KMS-11 (cell line): ENCODE results near the gene TRAPPC3L.

ENCODE experiments used
- H2AFZ ChIP-seq: fragments of 200-600 bp; sonication (generic); 2 replicates; pipeline ENCODE4 v1.6.1; 2016; ENCODE audit warnings: antibody characterized with exemption, mixed run types, low read depth
- H3K27ac ChIP-seq: fragments of 200-600 bp; sonication (generic); 2 replicates; pipeline ENCODE4 v1.6.1; 2016; ENCODE audit warnings: mild to moderate bottlenecking, mixed run types
- H3K27me3 ChIP-seq: fragments of 200-600 bp; sonication (generic); 2 replicates; pipeline ENCODE4 v1.6.1; 2017; ENCODE audit warnings: mild to moderate bottlenecking, low read depth, mixed run types, moderate library complexity; ENCODE audit not compliant: insufficient read depth
- H3K36me3 ChIP-seq: fragments of 200-600 bp; sonication (generic); 2 replicates; pipeline ENCODE4 v1.6.1; 2017; ENCODE audit warnings: mild to moderate bottlenecking, mixed run types; ENCODE audit not compliant: insufficient read depth
- H3K4me1 ChIP-seq: fragments of 200-600 bp; sonication (generic); 2 replicates; pipeline ENCODE4 v1.6.1; 2016; ENCODE audit warnings: mild to moderate bottlenecking, low read depth, mixed run types; ENCODE audit not compliant: poor library complexity, severe bottlenecking
- H3K4me2 ChIP-seq: fragments of 200-600 bp; sonication (generic); 2 replicates; pipeline ENCODE4 v1.7.0; 2016; ENCODE audit warnings: mild to moderate bottlenecking, mixed run types
- H3K4me3 ChIP-seq: fragments of 200-600 bp; sonication (generic); IDR thresholded peaks from 2 replicates; pipeline ENCODE4 v1.6.1; 2017; ENCODE audit warnings: low read depth, low read length, mixed read lengths; ENCODE audit not compliant: insufficient read depth
- H3K79me2 ChIP-seq: fragments of 200-600 bp; sonication (generic); 2 replicates; pipeline ENCODE4 v1.6.1; 2016; ENCODE audit warnings: low read depth, mixed run types; ENCODE audit not compliant: insufficient read depth
- H3K9ac ChIP-seq: fragments of 200-600 bp; sonication (generic); 2 replicates; pipeline ENCODE4 v1.6.1; 2016; ENCODE audit warnings: mild to moderate bottlenecking, mixed run types
- H4K20me1 ChIP-seq: fragments of 200-600 bp; sonication (generic); 2 replicates; pipeline ENCODE4 v1.6.1; 2016; ENCODE audit warnings: mild to moderate bottlenecking, mixed run types; ENCODE audit not compliant: insufficient read depth
- CTCF ChIP-seq: fragments of 200-600 bp; sonication (generic); conservative IDR thresholded peaks from 2 replicates; pipeline ENCODE4 v1.6.1; 2017; ENCODE audit warnings: low read depth, mild to moderate bottlenecking, antibody characterized with exemption, low read length, moderate library complexity, mixed read lengths

Gene TRAPPC3L

GRCh38 chr6:116512111-116512559, 33.3 kb downstream of the TRAPPC3L start:
- peak overlapping the region; percentile 44; the same call in 1 of the 2 replicates for H3K9ac ChIP-seq
- no peak overlapping the region for H3K4me3 ChIP-seq
- no peaks in the 10 kb centered on the region for H3K79me2 ChIP-seq
- peak overlapping the region; percentile 92 for H3K4me2 ChIP-seq
- no peak for TF ChIP-seq CTCF
- H4K20me1 ChIP-seq, result no peaks in the 10 kb centered on the region
- H3K4me1 ChIP-seq, result peaks cover 15% of the 10 kb centered on the region
- peak overlapping the region; percentile 69 for H3K27ac ChIP-seq
- no peaks in the 10 kb centered on the region for H3K36me3 ChIP-seq
- H3K27me3 ChIP-seq, result no peaks in the 10 kb centered on the region
- H2AFZ ChIP-seq, result peak overlapping the region; percentile 64

GRCh38 chr6:116511424-116512110, 33.9 kb downstream of the TRAPPC3L start, which contains the start of gene CALHM5:
Gene CALHM5 (plus strand): TSS chr6:116511639. CDS start chr6:116511697, 58 bp downstream.
- Histone ChIP-seq H3K27ac (peak within 1 kb of the TSS; percentile 69), H3K4me1 (peaks cover 15% of the 10 kb centered on the region), H2AFZ (peak within 1 kb of the TSS; percentile 64), H3K4me2 (peak within 1 kb of the TSS; percentile 92), H3K4me3 (no peak within 1 kb of the TSS), H3K9ac (peak within 1 kb of the TSS; percentile 44; the same call in 1 of the 2 replicates), H4K20me1 (no peaks in the 10 kb centered on the region), H3K27me3 (no peaks in the 10 kb centered on the region), H3K79me2 (no peaks in the 10 kb centered on the region), H3K36me3 (no peaks in the 10 kb centered on the region)
- peak; percentile 62 for TF ChIP-seq CTCF

GRCh38 chr6:116508527-116508926, 37.0 kb downstream of the TRAPPC3L start:
- no peaks in the 10 kb centered on the region for H3K27me3 ChIP-seq
- H3K4me3 ChIP-seq, result no peak overlapping the region
- H3K27ac ChIP-seq, result no peak overlapping the region

GRCh38 chr6:116507324-116507723, 38.2 kb downstream of the TRAPPC3L start:
- no peak for TF ChIP-seq CTCF
- no peaks in the 10 kb centered on the region for H3K27me3 ChIP-seq
- H3K36me3 ChIP-seq, result no peaks in the 10 kb centered on the region
- H3K4me2 ChIP-seq, result no peak overlapping the region
- H3K9ac ChIP-seq, result no peak overlapping the region
- no peaks in the 10 kb centered on the region for H3K79me2 ChIP-seq
- no peak overlapping the region for H3K27ac ChIP-seq
- peaks cover 7% of the 10 kb centered on the region for H3K4me1 ChIP-seq
- H2AFZ ChIP-seq, result no peak overlapping the region
- H3K4me3 ChIP-seq, result no peak overlapping the region
- H4K20me1 ChIP-seq, result no peaks in the 10 kb centered on the region

More at GRCh38 chr6:116508527-116508926, 37.0 kb downstream of the TRAPPC3L start:
- H3K4me1 ChIP-seq, result peaks cover 15% of the 10 kb centered on the region
- no peak overlapping the region for H3K4me2 ChIP-seq
- no peaks in the 10 kb centered on the region for H3K79me2 ChIP-seq
- H3K36me3 ChIP-seq, result no peaks in the 10 kb centered on the region
- H3K9ac ChIP-seq, result no peak overlapping the region
- no peak overlapping the region for H2AFZ ChIP-seq
- no peak for TF ChIP-seq CTCF
- no peaks in the 10 kb centered on the region for H4K20me1 ChIP-seq
